Tibial nerve (tissue), 3 donors: ENCODE measurements around the gene FLVCR2.

Source experiments
- CTCF ChIP-seq, 5 experiments: fragments of 200-600 bp in 3 of 5; fragments of 450-650 bp in 2 of 5; sonication (generic) in 3 of 5; IDR thresholded peaks; one replicate each; pipeline ENCODE4 v1.5.1; 2016 to 2019; ENCODE audit warnings: antibody characterized with exemption in 5 of 5, mild to moderate bottlenecking in 3 of 5, moderate library complexity in 2 of 5
- POLR2A ChIP-seq, 2 donors: fragments of 450-650 bp; IDR thresholded peaks; one replicate each; pipeline ENCODE4 v1.6.1; 2017; ENCODE audit warnings: antibody characterized with exemption in 2 of 2, mild to moderate bottlenecking in 2 of 2, moderate library complexity in 2 of 2

GRCh38 chr14:75604979-75605851 lies 26.8 kb downstream of the FLVCR2 start:
- no peak for TF ChIP-seq POLR2A (IDR thresholded peaks at IDR 0.05)
- TF ChIP-seq CTCF (IDR thresholded peaks at IDR 0.05) = no peak
